NCI-H2171 treated with DMSO at 0.1 percent for 48 hours (cell line): ENCODE data around the gene ARL4D.
A peak's percentile ranks its signal among the peaks of the same experiment; 100 is the strongest.

ENCODE experiments used
- DNase-seq: peaks from one replicate; lab custom pipeline; 2025; lab: John Stamatoyannopoulos, UW

The ARL4D gene

GRCh38 chr17:43427362-43428043 is 28.7 kb downstream of the ARL4D start:
- peak; percentile 2 for DNase-seq

- no peak for DNase-seq
These were observed 29.7 kb downstream of the ARL4D start for GRCh38 chr17:43428524-43428923.

GRCh38 chr17:43430936-43431713 is 32.3 kb downstream of the ARL4D start:
- DNase-seq = no peak

- peak; percentile 77 for DNase-seq
These were observed 33.1 kb downstream of the ARL4D start for GRCh38 chr17:43431714-43432523.

GRCh38 chr17:43434902-43435319 is 36.1 kb downstream of the ARL4D start:
- no peak for DNase-seq

GRCh38 chr17:43437756-43438155 is 39.0 kb downstream of the ARL4D start:
- DNase-seq = no peak

- peak; percentile 67 for DNase-seq
These were observed 39.8 kb downstream of the ARL4D start for GRCh38 chr17:43438626-43439025.

GRCh38 chr17:43439041-43439440 is 40.2 kb downstream of the ARL4D start:
- peak; percentile 69 for DNase-seq

GRCh38 chr17:43442711-43443110 is 43.9 kb downstream of the ARL4D start:
- DNase-seq = no peak

GRCh38 chr17:43443381-43443780 is 44.6 kb downstream of the ARL4D start:
- DNase-seq = no peak

GRCh38 chr17:43444223-43445008 is 45.6 kb downstream of the ARL4D start:
- DNase-seq = no peak

GRCh38 chr17:43445009-43445589 is 46.3 kb downstream of the ARL4D start:
- no peak for DNase-seq

GRCh38 chr17:43446773-43447172 is 48.0 kb downstream of the ARL4D start:
- no peak for DNase-seq

- DNase-seq = no peak
These were observed 50.1 kb downstream of the ARL4D start for GRCh38 chr17:43448720-43449469.

GRCh38 chr17:43449470-43450248 is 50.9 kb downstream of the ARL4D start:
- DNase-seq = no peak
